Rectal smooth muscle tissue (tissue), 1 donor: ENCODE measurements around the gene CEP85L.

Source experiments
- H3K27ac ChIP-seq: one replicate; pipeline ENCODE4 v1.7.0; 2013; ENCODE audit warnings: low read depth, low read length, inconsistent platforms
- H3K27me3 ChIP-seq: one replicate; pipeline ENCODE4 v1.7.0; 2013; ENCODE audit warnings: low read length; ENCODE audit not compliant: control insufficient read depth, insufficient read depth
- H3K36me3 ChIP-seq: one replicate; pipeline ENCODE4 v1.7.0; 2013; ENCODE audit warnings: low read length; ENCODE audit not compliant: control insufficient read depth, insufficient read depth
- H3K4me1 ChIP-seq: one replicate; pipeline ENCODE4 v1.7.0; 2013; ENCODE audit warnings: low read length; ENCODE audit not compliant: control insufficient read depth, insufficient read depth
- H3K4me3 ChIP-seq: one replicate; pipeline ENCODE4 v1.7.0; 2013; ENCODE audit warnings: low read length
- H3K9ac ChIP-seq: one replicate; pipeline ENCODE4 v1.7.0; 2013; ENCODE audit warnings: low read length

Gene CEP85L

GRCh38 chr6:118507636-118508035, 143.8 kb downstream of the CEP85L start:
- Histone ChIP-seq H3K36me3 (no peaks in the 10 kb centered on the region), H3K4me1 (peaks cover 5% of the 10 kb centered on the region), H3K9ac (no peak overlapping the region), H3K27me3 (no peaks in the 10 kb centered on the region), H3K27ac (no peak overlapping the region), H3K4me3 (no peak overlapping the region)

GRCh38 chr6:118506071-118506638, 145.2 kb downstream of the CEP85L start:
- Histone ChIP-seq H3K27ac (no peak overlapping the region), H3K36me3 (no peaks in the 10 kb centered on the region), H3K4me3 (no peak overlapping the region), H3K9ac (no peak overlapping the region), H3K4me1 (peaks cover under 1% of the 10 kb centered on the region), H3K27me3 (no peaks in the 10 kb centered on the region)

DNA sequence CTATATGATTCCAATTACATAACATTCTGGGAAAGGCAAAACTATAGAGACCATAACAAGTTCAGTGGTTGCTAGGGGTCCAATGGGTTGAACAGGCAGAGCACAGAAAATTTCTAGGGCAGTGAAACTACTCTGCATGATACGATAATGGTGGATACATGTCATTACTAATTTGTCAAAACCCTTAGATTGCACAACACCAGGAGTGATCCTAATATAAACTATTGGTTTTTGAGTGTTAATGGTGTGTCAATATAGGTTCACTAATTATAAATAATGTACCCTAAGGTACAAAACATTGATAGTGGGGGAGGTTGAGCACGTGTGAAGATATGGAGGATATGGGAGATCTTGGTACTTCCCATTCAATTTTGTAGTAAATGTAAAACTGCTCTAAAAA, 145.7 kb downstream of the CEP85L start:
- no peaks in the 10 kb centered on the region for H3K36me3 ChIP-seq
- no peak overlapping the region for H3K9ac ChIP-seq
- H3K27me3 ChIP-seq: no peaks in the 10 kb centered on the region
- H3K4me1 ChIP-seq: no peaks in the 10 kb centered on the region
- H3K27ac ChIP-seq: no peak overlapping the region
- H3K4me3 ChIP-seq: no peak overlapping the region

DNA sequence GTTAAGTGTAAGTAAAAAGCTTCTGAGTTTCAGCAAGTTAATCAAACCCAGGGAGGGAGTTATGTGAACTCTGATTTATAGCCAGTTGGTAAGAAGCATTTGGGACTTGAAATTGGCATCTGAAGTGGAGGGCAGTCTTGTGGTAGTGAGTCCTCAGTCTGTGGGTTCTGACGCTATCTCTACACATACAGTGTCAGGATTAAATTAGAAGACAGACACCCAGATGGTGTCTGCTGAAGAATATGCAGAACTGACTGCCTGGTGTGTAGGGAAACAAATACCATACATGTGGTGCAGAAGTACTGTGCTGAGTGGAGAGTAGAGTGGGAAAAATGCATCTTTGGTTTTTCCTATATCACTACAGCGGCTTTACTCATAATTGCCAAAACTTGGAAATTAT, 146.8 kb downstream of the CEP85L start:
- Histone ChIP-seq H3K36me3 (no peaks in the 10 kb centered on the region), H3K27ac (no peak overlapping the region), H3K4me1 (no peaks in the 10 kb centered on the region)

DNA sequence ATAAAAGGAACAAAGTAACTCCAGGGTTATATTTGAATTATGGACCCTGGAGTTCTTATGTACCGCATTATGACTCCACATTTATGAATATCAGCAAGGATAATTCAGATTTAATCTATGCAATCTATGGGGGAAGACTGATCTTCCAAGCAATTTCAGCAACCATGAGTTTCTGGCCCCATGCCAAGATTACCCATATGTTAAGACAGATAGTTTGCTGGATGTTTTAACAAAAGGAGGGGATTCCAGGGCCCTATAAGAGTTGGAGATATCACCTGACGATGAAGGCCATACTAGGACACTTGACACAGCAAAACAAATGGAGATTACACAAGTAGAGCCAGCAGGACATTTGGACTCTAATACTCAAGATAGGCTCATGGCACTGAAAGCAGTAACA, 149.2 kb downstream of the CEP85L start:
- H3K9ac ChIP-seq: no peak overlapping the region
- no peaks in the 10 kb centered on the region for H3K27me3 ChIP-seq
- H3K4me3 ChIP-seq: no peak overlapping the region
- no peak overlapping the region for H3K27ac ChIP-seq
- no peaks in the 10 kb centered on the region for H3K36me3 ChIP-seq
- no peaks in the 10 kb centered on the region for H3K4me1 ChIP-seq

More for the DNA sequence above, 146.8 kb downstream of the CEP85L start:
- no peak overlapping the region for H3K4me3 ChIP-seq
- H3K27me3 ChIP-seq: no peaks in the 10 kb centered on the region
- H3K9ac ChIP-seq: no peak overlapping the region

GRCh38 chr6:118501765-118502164, 149.6 kb downstream of the CEP85L start:
- H3K4me1 ChIP-seq: no peaks in the 10 kb centered on the region
- H3K27ac ChIP-seq: no peak overlapping the region
- no peak overlapping the region for H3K4me3 ChIP-seq
- no peaks in the 10 kb centered on the region for H3K27me3 ChIP-seq
- peaks cover under 1% of the 10 kb centered on the region for H3K36me3 ChIP-seq
- H3K9ac ChIP-seq: no peak overlapping the region

DNA sequence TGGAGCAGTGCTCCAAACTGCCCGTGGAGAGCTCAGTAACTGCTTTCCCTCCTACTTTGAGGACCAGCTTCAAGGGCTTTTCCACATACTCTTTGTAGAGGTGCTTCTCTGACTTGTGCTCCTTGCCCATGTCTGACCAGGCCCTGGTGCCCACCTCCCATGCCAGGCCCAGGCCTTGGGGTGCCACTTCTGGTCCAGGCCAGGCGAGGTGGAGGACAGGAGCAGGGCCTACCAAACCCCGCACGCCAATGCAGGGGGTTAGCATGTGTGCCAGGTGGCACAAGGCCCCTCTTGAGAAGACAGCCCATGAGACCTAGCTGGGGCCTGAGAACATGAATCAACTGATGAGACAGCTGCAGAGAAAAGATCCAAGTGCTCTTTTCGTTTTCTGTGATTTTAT, 150.3 kb downstream of the CEP85L start:
- Histone ChIP-seq H3K4me1 (no peaks in the 10 kb centered on the region), H3K36me3 (peaks cover 2% of the 10 kb centered on the region), H3K27me3 (no peaks in the 10 kb centered on the region), H3K4me3 (no peak overlapping the region), H3K9ac (no peak overlapping the region), H3K27ac (no peak overlapping the region)

DNA sequence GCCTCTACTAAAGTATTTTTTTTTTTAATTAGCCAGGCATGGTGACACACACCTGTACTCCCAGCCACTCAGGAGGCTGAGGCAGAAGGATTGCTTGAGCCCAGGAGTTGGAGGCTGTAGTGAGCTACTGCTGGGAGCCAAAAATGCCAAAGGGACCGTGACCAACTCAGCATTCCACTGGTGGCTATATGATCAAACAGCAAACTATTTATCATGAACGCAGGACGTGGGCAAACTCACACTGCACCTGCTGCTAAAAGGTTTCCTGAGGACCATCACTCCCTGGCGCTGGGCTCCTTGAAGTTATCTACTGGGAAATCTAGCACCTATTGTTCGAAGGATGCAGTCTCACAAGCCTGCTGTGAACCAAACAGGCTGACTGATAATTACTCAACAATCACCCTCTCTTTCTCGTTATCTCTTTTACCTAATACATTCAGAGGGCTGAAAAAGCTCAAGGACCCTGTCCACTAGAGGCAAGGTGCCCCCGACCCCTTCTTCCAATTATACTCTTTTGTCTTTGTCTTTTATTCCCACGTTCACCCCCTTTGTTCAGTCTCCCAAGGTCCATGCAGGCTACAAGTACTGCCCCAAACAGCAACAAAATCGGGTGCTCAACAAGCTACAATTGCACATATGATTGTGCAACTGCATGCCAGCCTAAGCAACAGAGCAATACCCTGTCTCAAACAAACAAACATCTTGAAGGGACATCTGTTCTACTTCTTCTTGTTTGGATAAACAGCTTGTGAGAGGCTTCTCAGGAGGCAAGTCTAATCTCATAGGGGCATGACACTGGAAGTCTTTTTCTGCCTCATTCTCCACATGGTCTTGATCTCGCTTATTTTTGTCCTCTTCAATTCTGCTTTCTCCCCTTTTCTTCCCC, 151.0 kb downstream of the CEP85L start:
- Histone ChIP-seq H3K9ac (no peak overlapping the region), H3K4me3 (no peak overlapping the region), H3K27me3 (no peaks in the 10 kb centered on the region), H3K36me3 (peaks cover 2% of the 10 kb centered on the region), H3K27ac (no peak overlapping the region), H3K4me1 (no peaks in the 10 kb centered on the region)

DNA sequence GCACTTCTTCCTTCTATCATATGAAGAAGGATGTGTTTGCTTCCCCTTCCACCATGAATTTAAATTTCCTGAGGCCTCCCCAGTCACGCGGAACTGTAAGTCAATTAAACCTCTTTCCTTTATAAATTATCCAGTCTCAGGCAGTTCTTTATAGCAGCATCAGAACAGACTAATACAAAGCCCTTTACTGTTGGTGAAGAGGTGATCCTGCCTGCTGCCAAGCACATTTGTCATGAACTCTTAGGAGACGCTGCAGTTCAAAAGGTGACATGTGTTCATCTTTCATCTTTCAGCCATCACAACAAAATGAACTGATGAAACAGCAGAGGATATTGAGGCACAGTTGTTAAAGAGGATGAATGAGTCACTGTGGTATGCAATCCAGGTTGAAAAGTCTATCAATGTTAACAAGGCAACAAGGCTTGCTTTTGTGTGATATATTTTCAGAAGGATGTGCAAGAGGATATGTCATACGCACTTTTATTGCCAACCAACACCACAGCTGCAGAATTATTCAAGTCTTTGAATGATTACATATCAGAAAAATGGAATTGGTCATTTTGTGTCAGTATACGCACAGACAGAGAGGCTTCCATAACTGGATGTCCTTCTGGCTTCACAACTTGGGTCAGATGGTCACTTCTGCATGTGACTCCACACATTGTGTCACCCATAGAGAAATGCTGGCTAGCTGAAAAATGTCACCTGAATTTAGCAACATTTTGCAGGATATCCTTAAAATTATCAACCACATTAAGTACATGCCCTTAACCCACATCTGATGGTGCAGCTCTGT, 155.7 kb downstream of the CEP85L start:
- Histone ChIP-seq H3K4me1 (no peaks in the 10 kb centered on the region), H3K27ac (no peak overlapping the region), H3K36me3 (peaks cover 2% of the 10 kb centered on the region), H3K27me3 (no peaks in the 10 kb centered on the region), H3K4me3 (no peak overlapping the region), H3K9ac (no peak overlapping the region)

DNA sequence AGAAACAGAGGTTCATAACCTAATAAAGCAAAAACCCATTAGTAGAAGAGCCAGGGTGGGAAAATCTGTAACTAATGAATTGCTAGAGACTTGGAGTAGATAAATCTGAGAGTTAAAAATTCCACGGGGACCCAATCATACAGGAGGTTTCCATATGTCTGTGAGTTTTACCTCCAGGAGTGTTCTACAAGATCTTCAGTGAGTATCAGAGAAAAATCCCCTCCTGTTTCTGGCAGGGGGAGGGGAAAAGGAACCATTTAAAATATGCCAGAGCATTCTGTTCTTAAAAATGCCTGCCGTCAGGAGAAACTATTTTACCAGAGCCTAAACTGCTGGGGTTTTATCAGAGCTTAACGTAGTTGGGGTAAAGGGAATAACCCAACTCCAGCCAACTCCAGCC, 157.3 kb downstream of the CEP85L start:
- no peak overlapping the region for H3K4me3 ChIP-seq
- no peaks in the 10 kb centered on the region for H3K27me3 ChIP-seq
- no peak overlapping the region for H3K9ac ChIP-seq
- H3K36me3 ChIP-seq: peaks cover 2% of the 10 kb centered on the region
- no peaks in the 10 kb centered on the region for H3K4me1 ChIP-seq
- no peak overlapping the region for H3K27ac ChIP-seq

- no peak overlapping the region for H3K27ac ChIP-seq
- H3K4me3 ChIP-seq: no peak overlapping the region
- H3K4me1 ChIP-seq: no peaks in the 10 kb centered on the region
- H3K27me3 ChIP-seq: no peaks in the 10 kb centered on the region
- no peaks in the 10 kb centered on the region for H3K36me3 ChIP-seq
- no peak overlapping the region for H3K9ac ChIP-seq
Observed at GRCh38 chr6:118489990-118490389, 161.4 kb downstream of the CEP85L start.

DNA sequence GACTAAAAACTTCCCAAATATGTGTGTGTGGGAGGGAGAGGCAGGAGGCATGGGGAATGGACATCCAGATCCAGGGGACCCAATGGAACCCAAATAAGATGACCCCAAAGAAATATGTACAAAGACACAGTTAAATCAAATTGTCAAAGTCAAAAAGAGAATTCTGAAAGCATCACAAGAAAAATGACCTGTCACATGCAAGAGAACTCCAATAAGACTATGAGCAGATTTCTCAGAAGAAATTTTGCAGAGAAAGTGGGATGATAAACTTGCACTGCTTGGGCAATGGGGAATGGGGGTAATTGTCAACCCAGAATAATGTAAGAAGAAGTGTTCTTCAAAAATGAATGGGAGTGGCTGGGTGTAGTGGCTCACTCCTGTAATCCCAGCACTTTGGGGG, 162.8 kb downstream of the CEP85L start:
- Histone ChIP-seq H3K4me1 (no peaks in the 10 kb centered on the region), H3K27me3 (no peaks in the 10 kb centered on the region), H3K9ac (no peak overlapping the region), H3K27ac (no peak overlapping the region), H3K36me3 (no peaks in the 10 kb centered on the region), H3K4me3 (no peak overlapping the region)
